ENCODE measurements around the gene DLX6. TPM values are rescaled to one million over a fixed set of nuclear protein-coding genes. Genes with fewer than 3 reads are reported as not detected.

Gene DLX6
- total RNA-seq, 2 donors from 2014 or later = not detected

GRCh38 chr7:96998744-96999143 is 6.6 kb upstream of the DLX6 start:
- Mint-ChIP-seq H3K4me3 (no peak overlapping the region), H3K27me3 (peaks cover 93% of the 10 kb centered on the region), H3K36me3 (ENCODE audit: low read depth) (no peaks in the 10 kb centered on the region), H3K4me1 (no peaks in the 10 kb centered on the region), H3K27ac (peak overlapping the region; percentile 4)
- no peak for DNase-seq
- H3K9me3 ChIP-seq (ENCODE audit: control insufficient read depth, low read length, poor library complexity, severe bottlenecking) = peaks cover 8% of the 10 kb centered on the region
- no peak for ATAC-seq

- no peaks in the 10 kb centered on the region for H3K36me3 Mint-ChIP-seq (ENCODE audit: low read depth)
- H3K27ac Mint-ChIP-seq = no peak overlapping the region
Measured at GRCh38 chr7:97001221-97001620, 4.1 kb upstream of the DLX6 start.

GRCh38 chr7:97001656-97002554 is 3.4 kb upstream of the DLX6 start:
- no peak for DNase-seq

More at GRCh38 chr7:97001221-97001620, 4.1 kb upstream of the DLX6 start:
- ATAC-seq (no peak), DNase-seq (no peak)
- Mint-ChIP-seq H3K4me1 (peaks cover 3% of the 10 kb centered on the region), H3K27me3 (peaks cover 83% of the 10 kb centered on the region), H3K4me3 (no peak overlapping the region)
- peaks cover 8% of the 10 kb centered on the region for H3K9me3 ChIP-seq (ENCODE audit: control insufficient read depth, low read length, poor library complexity, severe bottlenecking)

GRCh38 chr7:97002555-97003261 is 2.6 kb upstream of the DLX6 start:
- DNase-seq (no peak), ATAC-seq (no peak)
- Mint-ChIP-seq H3K27ac (peak overlapping the region; percentile 4), H3K4me3 (no peak overlapping the region), H3K36me3 (ENCODE audit: low read depth) (no peaks in the 10 kb centered on the region), H3K4me1 (peaks cover 5% of the 10 kb centered on the region), H3K27me3 (peaks cover 80% of the 10 kb centered on the region)
- peaks cover 8% of the 10 kb centered on the region for H3K9me3 ChIP-seq (ENCODE audit: control insufficient read depth, low read length, poor library complexity, severe bottlenecking)

More at GRCh38 chr7:97001656-97002554, 3.4 kb upstream of the DLX6 start:
- H3K27me3 Mint-ChIP-seq = peaks cover 80% of the 10 kb centered on the region
- no peaks in the 10 kb centered on the region for H3K36me3 Mint-ChIP-seq (ENCODE audit: low read depth)
- H3K9me3 ChIP-seq (ENCODE audit: control insufficient read depth, low read length, poor library complexity, severe bottlenecking) = peaks cover 8% of the 10 kb centered on the region
- H3K27ac Mint-ChIP-seq = no peak overlapping the region
- no peak for ATAC-seq
- H3K4me1 Mint-ChIP-seq = peaks cover 5% of the 10 kb centered on the region
- H3K4me3 Mint-ChIP-seq = no peak overlapping the region

GRCh38 chr7:97003262-97004246 is 1.8 kb upstream of the DLX6 start:
- H3K36me3 Mint-ChIP-seq (ENCODE audit: low read depth) = no peaks in the 10 kb centered on the region
- no peak for ATAC-seq
- H3K9me3 ChIP-seq (ENCODE audit: control insufficient read depth, low read length, poor library complexity, severe bottlenecking) = peaks cover 8% of the 10 kb centered on the region
- peaks cover 5% of the 10 kb centered on the region for H3K4me1 Mint-ChIP-seq
- peak overlapping the region; percentile 4 for H3K27ac Mint-ChIP-seq
- DNase-seq = no peak
- no peak overlapping the region for H3K4me3 Mint-ChIP-seq
- peaks cover 80% of the 10 kb centered on the region for H3K27me3 Mint-ChIP-seq

- ATAC-seq = no peak
- peaks cover 5% of the 10 kb centered on the region for H3K4me1 Mint-ChIP-seq
- DNase-seq = no peak
- H3K27me3 Mint-ChIP-seq = peaks cover 80% of the 10 kb centered on the region
- H3K4me3 Mint-ChIP-seq = peak overlapping the region; percentile 80
- peak overlapping the region; percentile 4 for H3K27ac Mint-ChIP-seq
- peaks cover 8% of the 10 kb centered on the region for H3K9me3 ChIP-seq (ENCODE audit: control insufficient read depth, low read length, poor library complexity, severe bottlenecking)
- H3K36me3 Mint-ChIP-seq (ENCODE audit: low read depth) = no peaks in the 10 kb centered on the region
Measured at GRCh38 chr7:97004247-97005182, 838 bp upstream of the DLX6 start.

GRCh38 chr7:97006055-97006815 is 882 bp downstream of the DLX6 start:
- Mint-ChIP-seq H3K4me3 (peak overlapping the region; percentile 84), H3K36me3 (ENCODE audit: low read depth) (no peaks in the 10 kb centered on the region), H3K27ac (no peak overlapping the region), H3K27me3 (peaks cover 74% of the 10 kb centered on the region), H3K4me1 (peaks cover 5% of the 10 kb centered on the region)
- peaks cover 8% of the 10 kb centered on the region for H3K9me3 ChIP-seq (ENCODE audit: control insufficient read depth, low read length, poor library complexity, severe bottlenecking)
- peak; percentile 75 for ATAC-seq
- no peak for DNase-seq

GRCh38 chr7:97006816-97007582 is 1.6 kb downstream of the DLX6 start:
- Mint-ChIP-seq H3K27ac (no peak overlapping the region), H3K4me3 (peak overlapping the region; percentile 84), H3K4me1 (peaks cover 5% of the 10 kb centered on the region), H3K36me3 (ENCODE audit: low read depth) (peaks cover under 1% of the 10 kb centered on the region), H3K27me3 (peaks cover 74% of the 10 kb centered on the region)
- DNase-seq = no peak
- H3K9me3 ChIP-seq (ENCODE audit: control insufficient read depth, low read length, poor library complexity, severe bottlenecking) = peaks cover 5% of the 10 kb centered on the region
- no peak for ATAC-seq

GRCh38 chr7:97007583-97007861 is 2.2 kb downstream of the DLX6 start:
- H3K9me3 ChIP-seq (ENCODE audit: control insufficient read depth, low read length, poor library complexity, severe bottlenecking) = no peaks in the 10 kb centered on the region
- Mint-ChIP-seq H3K27me3 (peaks cover 74% of the 10 kb centered on the region), H3K4me1 (peaks cover 5% of the 10 kb centered on the region), H3K27ac (no peak overlapping the region), H3K4me3 (no peak overlapping the region), H3K36me3 (ENCODE audit: low read depth) (peaks cover 2% of the 10 kb centered on the region)
- ATAC-seq (no peak), DNase-seq (no peak)

GRCh38 chr7:97008275-97008917 is 3.0 kb downstream of the DLX6 start:
- ATAC-seq (no peak), DNase-seq (no peak)
- peaks cover 2% of the 10 kb centered on the region for H3K36me3 Mint-ChIP-seq (ENCODE audit: low read depth)
- peaks cover 6% of the 10 kb centered on the region for H3K4me1 Mint-ChIP-seq
- H3K4me3 Mint-ChIP-seq = no peak overlapping the region
- no peaks in the 10 kb centered on the region for H3K9me3 ChIP-seq (ENCODE audit: control insufficient read depth, low read length, poor library complexity, severe bottlenecking)
- peaks cover 74% of the 10 kb centered on the region for H3K27me3 Mint-ChIP-seq
- H3K27ac Mint-ChIP-seq = no peak overlapping the region

All from T-helper 17 cell (primary cell).